HepG2 (cell line): ENCODE measurements around the gene CTDNEP1. TPM values are rescaled to one million over a fixed set of nuclear protein-coding genes. Genes with fewer than 3 reads are reported as not detected.

Source experiments
- DRAP1 ChIP-seq: IDR thresholded peaks from 2 replicates; pipeline ENCODE4 v1.6.1; 2016; ENCODE audit warnings: missing genetic modification reagents, missing compliant biosample characterization
- FOXP4 ChIP-seq: sonication (generic); formaldehyde crosslinking; IDR thresholded peaks from 2 replicates; pipeline ENCODE4 v1.4.0; 2020; ENCODE audit warnings: missing genetic modification reagents
- GPBP1L1 ChIP-seq: sonication (generic); formaldehyde crosslinking; IDR thresholded peaks from 2 replicates; pipeline ENCODE4 v1.5.0; 2020; ENCODE audit warnings: mild to moderate bottlenecking, missing genetic modification reagents
- HNF1B ChIP-seq: sonication (generic); formaldehyde crosslinking; IDR thresholded peaks from 2 replicates; pipeline ENCODE4 v1.5.1; 2020; ENCODE audit warnings: mild to moderate bottlenecking, moderate library complexity, missing genetic modification reagents
- KDM2A ChIP-seq: sonication (generic); formaldehyde crosslinking; IDR thresholded peaks from 2 replicates; pipeline ENCODE4 v1.4.0; 2020; ENCODE audit warnings: low read depth, missing genetic modification reagents, borderline replicate concordance
- KLF15 ChIP-seq: sonication (generic); formaldehyde crosslinking; IDR thresholded peaks from 2 replicates; pipeline ENCODE4 v1.8.1; 2023; ENCODE audit warnings: borderline replicate concordance, mild to moderate bottlenecking, inconsistent platforms, missing genetic modification reagents, mixed read lengths
- PAWR ChIP-seq: sonication (generic); formaldehyde crosslinking; IDR thresholded peaks from 2 replicates; pipeline ENCODE4 v1.4.0; 2020; ENCODE audit warnings: missing genetic modification reagents, mild to moderate bottlenecking, borderline replicate concordance
- PCBP1 ChIP-seq: fragments of 200-400 bp; formaldehyde crosslinking; IDR thresholded peaks from 2 replicates; pipeline ENCODE4 v1.6.1; 2017; ENCODE audit warnings: mild to moderate bottlenecking, low read depth, low read length, borderline replicate concordance
- RBM39 ChIP-seq: fragments of 200-400 bp; formaldehyde crosslinking; IDR thresholded peaks from one replicate; pipeline ENCODE4 v1.6.1; 2018; ENCODE audit warnings: antibody characterized with exemption, mild to moderate bottlenecking, low read depth, low read length; ENCODE audit not compliant: poor library complexity, severe bottlenecking
- ZBTB25 ChIP-seq: IDR thresholded peaks from 2 replicates; pipeline ENCODE4 v1.6.1; 2018; ENCODE audit warnings: missing genetic modification reagents
- ZBTB38 ChIP-seq: sonication (generic); formaldehyde crosslinking; IDR thresholded peaks from 2 replicates; pipeline ENCODE4 v1.5.1; 2020; ENCODE audit warnings: mild to moderate bottlenecking, missing genetic modification reagents
- ZC3H13 ChIP-seq: sonication (generic); formaldehyde crosslinking; IDR thresholded peaks from 2 replicates; pipeline ENCODE4 v1.8.1; 2023; ENCODE audit warnings: mild to moderate bottlenecking, missing genetic modification reagents, moderate library complexity
- ZNF614 ChIP-seq: IDR thresholded peaks from 2 replicates; pipeline ENCODE4 v1.6.1; 2018; ENCODE audit warnings: missing biosample characterization, missing genetic modification reagents, inconsistent platforms, borderline replicate concordance
- ZNF687 ChIP-seq: sonication (generic); formaldehyde crosslinking; IDR thresholded peaks from 2 replicates; pipeline ENCODE4 v1.5.1; 2020; ENCODE audit warnings: mild to moderate bottlenecking, missing genetic modification reagents, moderate library complexity
- ZNF768 ChIP-seq: sonication (generic); formaldehyde crosslinking; IDR thresholded peaks from 2 replicates; pipeline ENCODE4 v1.4.0; 2020; ENCODE audit warnings: missing genetic modification reagents
- polyA plus RNA-seq, 8 experiments: library from polyadenylated mRNA; depleted of rRNA in 3 of 8; stranded (reverse) in 7 of 8; unstranded in 1 of 8; fragments of >200 nt; fragmentation: Illumina TruSeq in 4 of 8; extraction: Trizol in 4 of 8; gene quantifications; 2 replicates each; pipeline versions ENCODE4 v1.2.1 to v1.2.3, GENCODE V29; 2011 to 2016; ENCODE audit warnings: low read depth in 4 of 8, missing spikeins in 1 of 8, mixed read lengths in 1 of 8; ENCODE audit not compliant: insufficient read depth in 1 of 8
- total RNA-seq, 5 experiments: library from RNA; depleted of rRNA; stranded (reverse); fragments of >200 nt; fragmentation: Illumina TruSeq; extraction: Trizol; gene quantifications; 2 replicates each; pipeline ENCODE4 v1.2.3, GENCODE V29; 2016; ENCODE audit warnings: low read depth in 1 of 5

The CTDNEP1 gene
- total and polyA plus RNA-seq, 2 of the 13 experiments (the other 11 are each of a cell fraction or from before 2014, with no cell fraction given): 19.8 to 118 TPM

GRCh38 chr17:7281953-7282751 lies 30.6 kb upstream of the CTDNEP1 start (continued):
- TF ChIP-seq ZNF687 (CRISPR knock-in tag) (peak; percentile 64), PAWR (CRISPR knock-in tag) (no peak), KDM2A (peak; percentile 16; the same call in 1 of the 2 replicates), ZBTB38 (CRISPR knock-in tag) (0 out of 2 replicates have a peak, but pooled peaks have one; percentile 20), GPBP1L1 (no peak), ZNF768 (CRISPR knock-in tag) (peak; percentile 36; the same call in 1 of the 2 replicates), ZBTB25 (CRISPR knock-in tag) (0 out of 2 replicates have a peak, but pooled peaks have one; percentile 45), RBM39 (no peak), DRAP1 (0 out of 2 replicates have a peak, but pooled peaks have one; percentile 19), ZC3H13 (CRISPR knock-in tag) (no peak), KLF15 (CRISPR knock-in tag) (0 out of 2 replicates have a peak, but pooled peaks have one; percentile 31), HNF1B (CRISPR knock-in tag) (peak; percentile 37; the same call in 1 of the 2 replicates), FOXP4 (CRISPR knock-in tag) (0 out of 2 replicates have a peak, but pooled peaks have one; percentile 27), ZNF614 (0 out of 2 replicates have a peak, but pooled peaks have one; percentile 20), PCBP1 (0 out of 2 replicates have a peak, but pooled peaks have one; percentile 19)
